ENCODE data around the gene PLA2G4D. TPM values are rescaled to one million over a fixed set of nuclear protein-coding genes. Genes with fewer than 3 reads are reported as not detected.

The PLA2G4D gene
- total RNA-seq, 1 experiment from 2014 or later, result not detected

GRCh38 chr15:42032376-42033213, 61.8 kb downstream of the PLA2G4D start:
- no TSS peak for BruUV-seq (replicated peaks)
- H3K36me3 ChIP-seq (ENCODE audit: insufficient read depth, low read length, poor library complexity, severe bottlenecking), result no peaks in the 10 kb centered on the region
- POLR2A ChIA-PET (ENCODE audit: low non-redundant PET), result no interaction called here
- peaks cover 14% of the 10 kb centered on the region for H3K4me1 ChIP-seq (ENCODE audit: insufficient read depth, low read length, poor library complexity, severe bottlenecking)
- no peaks in the 10 kb centered on the region for H3K27me3 ChIP-seq (replicated peaks; ENCODE audit: insufficient read depth, low read depth, low read length, poor library complexity)
- no peak overlapping the region for H3K4me3 ChIP-seq (ENCODE audit: low read depth, low read length, poor library complexity, severe bottlenecking)
- no peak for TF ChIP-seq EZH2 (IDR thresholded peaks at IDR 0.05; ENCODE audit: borderline replicate concordance, low read depth, low read length, poor library complexity, severe bottlenecking)
- H3K9me3 ChIP-seq (ENCODE audit: low read depth, low read length, poor library complexity, severe bottlenecking), result no peaks in the 10 kb centered on the region
- no peak overlapping the region for H3K27ac ChIP-seq (ENCODE audit: low read depth, low read length, poor library complexity, severe bottlenecking)
- intact Hi-C loops (cut with micrococcal nuclease; ENCODE audit: unreplicated experiment), result no loop called here
- CTCF ChIA-PET, result no interaction called here
- DNase-seq (ENCODE audit: low spot score), result no peak

GRCh38 chr15:42031198-42031915, 63.0 kb downstream of the PLA2G4D start:
- no peak for DNase-seq (ENCODE audit: low spot score)
- Histone ChIP-seq H3K36me3 (ENCODE audit: insufficient read depth, low read length, poor library complexity, severe bottlenecking) (no peaks in the 10 kb centered on the region), H3K27ac (ENCODE audit: low read depth, low read length, poor library complexity, severe bottlenecking) (no peak overlapping the region), H3K4me3 (ENCODE audit: low read depth, low read length, poor library complexity, severe bottlenecking) (no peak overlapping the region), H3K27me3 (replicated peaks; ENCODE audit: insufficient read depth, low read depth, low read length, poor library complexity) (no peaks in the 10 kb centered on the region), H3K4me1 (ENCODE audit: insufficient read depth, low read length, poor library complexity, severe bottlenecking) (peaks cover 14% of the 10 kb centered on the region), H3K9me3 (ENCODE audit: low read depth, low read length, poor library complexity, severe bottlenecking) (no peaks in the 10 kb centered on the region)
- POLR2A ChIA-PET (ENCODE audit: low non-redundant PET), result no interaction called here
- intact Hi-C loops (cut with micrococcal nuclease; ENCODE audit: unreplicated experiment), result no loop called here
- no peak for TF ChIP-seq CTCF (conservative IDR thresholded peaks at IDR 0.05; ENCODE audit: low read depth, low read length)
- TF ChIP-seq EZH2 (IDR thresholded peaks at IDR 0.05; ENCODE audit: borderline replicate concordance, low read depth, low read length, poor library complexity, severe bottlenecking), result no peak
- CTCF ChIA-PET, result no interaction called here
- BruUV-seq (replicated peaks), result no TSS peak

GRCh38 chr15:42027521-42027920, 66.8 kb downstream of the PLA2G4D start:
- Histone ChIP-seq H3K4me3 (ENCODE audit: low read depth, low read length, poor library complexity, severe bottlenecking) (no peak overlapping the region), H3K4me1 (ENCODE audit: insufficient read depth, low read length, poor library complexity, severe bottlenecking) (no peaks in the 10 kb centered on the region), H3K27ac (ENCODE audit: low read depth, low read length, poor library complexity, severe bottlenecking) (no peak overlapping the region), H3K36me3 (ENCODE audit: insufficient read depth, low read length, poor library complexity, severe bottlenecking) (no peaks in the 10 kb centered on the region), H3K27me3 (replicated peaks; ENCODE audit: insufficient read depth, low read depth, low read length, poor library complexity) (no peaks in the 10 kb centered on the region), H3K9me3 (ENCODE audit: low read depth, low read length, poor library complexity, severe bottlenecking) (no peaks in the 10 kb centered on the region)
- CTCF ChIA-PET, result no interaction called here
- POLR2A ChIA-PET (ENCODE audit: low non-redundant PET), result no interaction called here
- intact Hi-C loops (cut with micrococcal nuclease; ENCODE audit: unreplicated experiment), result no loop called here
- no peak for TF ChIP-seq EZH2 (IDR thresholded peaks at IDR 0.05; ENCODE audit: borderline replicate concordance, low read depth, low read length, poor library complexity, severe bottlenecking)
- TF ChIP-seq CTCF (conservative IDR thresholded peaks at IDR 0.05; ENCODE audit: low read depth, low read length), result no peak
- BruUV-seq (replicated peaks), result no TSS peak
- DNase-seq (ENCODE audit: low spot score), result no peak

Measured in A673 (cell line).